GM23338 (cell line): Measurements from ENCODE around the gene TAS2R43.

Source experiments
- CTCF ChIP-seq, 2 experiments: fragments of 200-600 bp in 1 of 2; sonication (generic) in 1 of 2; conservative IDR thresholded peaks; 2 replicates each; pipeline versions ENCODE4 v1.5.1 to v1.6.1; 2016 to 2017; ENCODE audit warnings: antibody characterized with exemption in 2 of 2, low read depth in 2 of 2, mild to moderate bottlenecking in 2 of 2, moderate library complexity in 1 of 2
- EZH2phosphoT487 ChIP-seq: fragments of 200-600 bp; sonication (generic); IDR thresholded peaks from one replicate; pipeline ENCODE4 v1.8.1; 2018; ENCODE audit warnings: antibody characterized with exemption; ENCODE audit not compliant: unreplicated experiment
- JUNB ChIP-seq: IDR thresholded peaks from one replicate; pipeline ENCODE4 v1.6.1; 2016; ENCODE audit warnings: antibody characterized with exemption; ENCODE audit not compliant: unreplicated experiment
- POLR2AphosphoS5 ChIP-seq: IDR thresholded peaks from 2 replicates; pipeline ENCODE4 v1.6.1; 2016; ENCODE audit warnings: antibody characterized with exemption, low read depth

- TF ChIP-seq POLR2AphosphoS5: no peak
- no peak for TF ChIP-seq EZH2phosphoT487
- no peak for TF ChIP-seq CTCF (conservative IDR thresholded peaks at IDR 0.05; ENCODE audit: low read depth in 2 of 2)
- no peak for TF ChIP-seq JUNB
Measured at GRCh38 chr12:11055306-11055705, 36.8 kb downstream of the TAS2R43 start.
